Measurements from ENCODE around the gene BPIFA1.

DNA sequence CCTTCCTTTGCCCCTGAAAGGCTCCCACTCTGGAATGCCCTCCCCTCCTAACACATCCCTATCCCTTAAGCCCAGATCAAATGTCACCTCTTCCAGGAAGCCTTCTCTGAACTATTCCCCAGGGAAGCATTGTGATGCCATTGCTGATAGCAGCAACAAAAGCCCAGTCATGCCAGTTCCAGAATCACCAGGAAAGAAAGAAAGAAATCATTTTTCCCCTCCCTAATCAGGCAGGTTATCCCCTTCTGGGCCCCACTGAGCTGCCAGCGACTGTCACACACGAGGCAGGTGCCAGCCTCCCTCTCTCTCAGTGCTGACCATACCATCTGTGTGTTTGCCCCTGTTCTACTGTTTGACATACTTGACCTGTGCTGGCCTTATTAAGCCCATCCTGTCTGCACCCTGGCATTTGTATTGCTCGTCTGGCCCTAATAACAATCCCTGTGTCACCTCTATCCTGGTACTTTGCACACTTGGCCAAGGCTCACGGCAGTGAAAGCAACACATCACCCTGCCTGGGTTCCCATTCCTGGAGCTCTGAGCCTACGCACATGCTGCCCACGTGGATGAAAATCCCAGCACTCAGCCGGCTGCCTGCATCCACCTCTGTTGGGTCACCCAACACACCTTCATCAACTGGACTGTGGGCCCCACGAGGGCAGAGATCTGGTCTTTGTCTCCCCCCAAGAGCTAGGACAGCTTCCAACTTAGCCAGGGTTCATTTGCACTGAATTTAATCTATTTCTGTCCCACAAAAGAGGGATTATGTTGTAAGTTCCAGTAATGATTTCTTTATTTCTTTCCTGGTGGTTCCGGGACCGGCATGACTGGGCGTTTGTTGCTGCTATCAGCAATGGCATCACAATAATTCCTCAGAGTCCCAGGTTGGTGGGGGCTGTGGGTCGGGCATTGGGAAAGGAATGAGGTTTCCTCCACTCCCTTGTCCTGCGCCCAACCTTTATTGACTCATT, 42.0 kb downstream of the BPIFA1 start:
- TF ChIP-seq EP300 (IDR thresholded peaks at IDR 0.05) (no peak), POLR2A (IDR thresholded peaks at IDR 0.05) (no peak)
- TF ChIP-seq, protein P1, sequence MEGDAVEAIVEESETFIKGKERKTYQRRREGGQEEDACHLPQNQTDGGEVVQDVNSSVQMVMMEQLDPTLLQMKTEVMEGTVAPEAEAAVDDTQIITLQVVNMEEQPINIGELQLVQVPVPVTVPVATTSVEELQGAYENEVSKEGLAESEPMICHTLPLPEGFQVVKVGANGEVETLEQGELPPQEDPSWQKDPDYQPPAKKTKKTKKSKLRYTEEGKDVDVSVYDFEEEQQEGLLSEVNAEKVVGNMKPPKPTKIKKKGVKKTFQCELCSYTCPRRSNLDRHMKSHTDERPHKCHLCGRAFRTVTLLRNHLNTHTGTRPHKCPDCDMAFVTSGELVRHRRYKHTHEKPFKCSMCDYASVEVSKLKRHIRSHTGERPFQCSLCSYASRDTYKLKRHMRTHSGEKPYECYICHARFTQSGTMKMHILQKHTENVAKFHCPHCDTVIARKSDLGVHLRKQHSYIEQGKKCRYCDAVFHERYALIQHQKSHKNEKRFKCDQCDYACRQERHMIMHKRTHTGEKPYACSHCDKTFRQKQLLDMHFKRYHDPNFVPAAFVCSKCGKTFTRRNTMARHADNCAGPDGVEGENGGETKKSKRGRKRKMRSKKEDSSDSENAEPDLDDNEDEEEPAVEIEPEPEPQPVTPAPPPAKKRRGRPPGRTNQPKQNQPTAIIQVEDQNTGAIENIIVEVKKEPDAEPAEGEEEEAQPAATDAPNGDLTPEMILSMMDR (IDR thresholded peaks at IDR 0.05), result no peak
